Esophagus squamous epithelium (tissue), 4 donors: ENCODE results near the gene GLS.

ENCODE experiments used
- CTCF ChIP-seq, 6 experiments: fragments of 450-650 bp in 4 of 6; fragments of 200-600 bp in 2 of 6; sonication (generic) in 2 of 6; IDR thresholded peaks; one replicate each; pipeline ENCODE4 v1.5.1; 2016 to 2019; ENCODE audit warnings: antibody characterized with exemption in 6 of 6, mild to moderate bottlenecking in 4 of 6, moderate library complexity in 4 of 6
- POLR2A ChIP-seq, 4 donors: fragments of 450-650 bp; IDR thresholded peaks; one replicate each; pipeline ENCODE4 v1.6.1; 2017; ENCODE audit warnings: antibody characterized with exemption in 4 of 4, mild to moderate bottlenecking in 4 of 4, moderate library complexity in 3 of 4

GRCh38 chr2:190997526-190998113 lies 117.0 kb downstream of the GLS start:
- no peak for TF ChIP-seq CTCF (IDR thresholded peaks at IDR 0.05)
- TF ChIP-seq POLR2A (IDR thresholded peaks at IDR 0.05), result no peak
